GM19099 (cell line): ENCODE measurements around the gene CEP131.

Experiments used
- POLR2A ChIP-seq: IDR thresholded peaks from 3 replicates; pipeline ENCODE4 v1.6.1; 2011; ENCODE audit warnings: low read depth; ENCODE audit not compliant: insufficient read length; ENCODE audit errors: extremely low read depth

Gene CEP131

DNA sequence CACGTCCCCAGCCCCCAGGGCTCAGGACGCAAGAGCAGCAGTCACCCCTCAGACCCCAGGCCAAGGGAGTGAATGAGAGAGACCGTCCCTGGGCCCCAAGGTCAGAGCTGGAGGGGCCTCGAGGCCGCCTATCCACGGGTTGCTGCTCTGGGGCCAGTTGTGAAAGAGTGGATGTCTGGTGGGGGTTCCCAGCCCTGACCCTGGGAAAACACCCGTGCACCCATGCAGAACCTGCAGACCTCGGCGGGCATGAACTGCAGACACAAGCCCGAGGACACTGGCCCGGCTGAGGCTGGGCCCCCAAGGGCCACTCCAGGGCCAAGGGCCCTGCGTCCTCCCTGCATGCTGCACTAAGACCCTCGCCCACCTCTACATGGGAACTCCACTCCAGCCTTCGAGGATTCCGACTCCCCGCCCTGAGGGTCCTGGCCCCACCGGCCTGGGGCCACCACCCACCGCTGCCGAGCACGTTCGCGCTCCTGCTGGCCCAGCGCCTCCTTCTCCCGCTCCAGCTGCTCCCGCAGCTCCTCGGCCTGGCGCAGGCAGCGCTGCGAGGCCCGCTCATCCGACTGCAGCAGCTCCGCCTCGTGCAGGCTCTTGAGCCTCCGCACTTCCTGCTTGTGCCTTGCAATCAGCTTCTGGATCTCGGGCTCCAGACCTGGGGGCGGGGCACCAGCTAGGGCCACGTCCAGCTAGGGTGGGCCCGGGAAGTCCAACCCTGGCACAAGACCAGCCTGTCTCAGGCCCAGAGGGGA lies 29.1 kb downstream of the CEP131 start:
- TF ChIP-seq POLR2A = no peak

DNA sequence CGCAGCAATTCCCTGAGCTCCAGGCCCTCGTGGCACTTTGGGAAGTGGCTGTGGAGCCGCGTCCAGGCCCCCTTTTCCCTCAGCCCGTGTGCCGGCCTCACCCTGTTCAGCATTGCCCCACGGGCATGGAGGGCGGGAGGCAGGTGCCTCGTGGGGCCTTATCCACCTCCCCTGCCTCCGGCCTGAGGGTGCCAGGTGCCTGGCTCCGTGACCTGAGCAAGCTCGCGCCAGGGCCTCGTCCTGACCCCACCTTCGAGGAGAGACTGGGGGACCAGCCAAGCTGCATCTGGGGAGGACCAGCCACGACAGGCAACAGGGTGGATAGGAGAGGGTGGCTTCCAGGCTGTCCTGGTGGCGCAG lies 29.7 kb downstream of the CEP131 start:
- TF ChIP-seq POLR2A = no peak

DNA sequence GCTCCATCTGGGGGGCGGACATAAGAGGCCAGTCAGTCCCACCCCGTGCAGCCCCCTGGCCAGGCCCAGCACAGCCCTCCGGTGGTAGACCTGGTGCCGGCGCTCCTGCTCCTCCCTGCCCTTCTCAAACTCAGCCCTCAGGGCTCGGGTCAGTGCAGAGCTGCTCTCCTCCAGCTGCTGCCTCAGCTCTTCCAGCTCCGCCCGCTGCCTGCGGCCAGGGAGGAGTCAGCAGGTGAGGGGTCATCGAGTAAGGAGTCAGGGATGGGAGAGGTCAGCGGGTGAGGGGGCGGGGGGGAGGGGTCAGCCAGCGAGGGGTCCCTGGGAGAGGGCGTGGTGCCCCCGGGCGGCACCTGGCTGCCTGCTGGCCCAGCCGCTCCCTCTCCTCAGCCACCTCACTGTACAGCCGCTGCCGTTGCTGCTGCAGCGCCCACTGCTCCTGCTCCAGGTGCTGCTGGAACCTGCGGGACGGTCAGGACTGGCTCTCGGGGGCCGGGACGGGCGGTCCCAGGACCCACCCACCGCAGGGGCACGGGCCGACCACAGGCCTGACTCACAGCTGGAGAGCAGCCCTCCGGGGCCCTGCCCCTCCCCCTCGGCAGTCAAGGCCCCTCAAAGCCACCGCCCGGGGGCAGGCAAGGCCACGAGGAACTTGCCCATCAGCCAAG lies 30.2 kb downstream of the CEP131 start:
- TF ChIP-seq POLR2A = no peak

DNA sequence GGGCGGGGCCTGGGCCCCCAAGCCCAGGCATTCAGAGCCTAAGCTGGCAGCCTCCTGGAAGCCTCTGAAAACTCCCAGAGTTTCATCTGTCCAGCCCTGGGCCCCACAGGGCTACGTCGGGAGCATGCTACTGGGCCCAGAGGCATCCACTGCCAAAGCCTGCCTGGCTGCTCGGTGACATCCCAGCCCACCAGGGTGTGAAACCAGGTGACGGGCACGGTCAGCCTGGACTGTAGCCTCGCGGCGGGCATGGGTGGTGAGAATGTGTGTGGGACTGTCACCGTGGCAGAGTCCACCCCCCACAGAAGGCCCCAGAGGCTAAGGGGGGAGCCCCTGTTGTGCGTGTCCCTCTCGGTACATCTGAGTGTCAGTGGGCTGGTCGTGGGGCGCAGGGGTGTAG lies 31.1 kb downstream of the CEP131 start:
- no peak for TF ChIP-seq POLR2A

DNA sequence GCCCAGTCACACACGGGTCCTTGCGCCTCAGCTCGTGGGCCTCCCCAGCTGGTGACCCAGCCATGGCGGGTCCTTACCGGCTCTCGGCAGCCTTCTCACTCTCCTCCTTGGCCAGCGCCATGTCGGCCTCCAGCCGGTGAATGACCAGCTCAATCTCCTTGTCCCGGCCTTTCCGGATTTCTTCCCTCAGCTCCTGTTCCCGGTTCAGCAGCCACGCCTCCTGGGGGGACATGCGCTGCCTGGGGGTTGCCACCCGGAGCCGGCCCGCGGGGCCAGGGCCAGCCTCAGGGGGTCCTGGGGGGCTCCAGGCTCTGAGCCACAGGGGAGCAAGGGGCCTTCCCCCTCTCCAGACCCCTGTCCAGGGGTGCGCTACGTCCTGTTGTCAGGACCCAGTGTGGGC lies 31.6 kb downstream of the CEP131 start:
- TF ChIP-seq POLR2A = no peak

DNA sequence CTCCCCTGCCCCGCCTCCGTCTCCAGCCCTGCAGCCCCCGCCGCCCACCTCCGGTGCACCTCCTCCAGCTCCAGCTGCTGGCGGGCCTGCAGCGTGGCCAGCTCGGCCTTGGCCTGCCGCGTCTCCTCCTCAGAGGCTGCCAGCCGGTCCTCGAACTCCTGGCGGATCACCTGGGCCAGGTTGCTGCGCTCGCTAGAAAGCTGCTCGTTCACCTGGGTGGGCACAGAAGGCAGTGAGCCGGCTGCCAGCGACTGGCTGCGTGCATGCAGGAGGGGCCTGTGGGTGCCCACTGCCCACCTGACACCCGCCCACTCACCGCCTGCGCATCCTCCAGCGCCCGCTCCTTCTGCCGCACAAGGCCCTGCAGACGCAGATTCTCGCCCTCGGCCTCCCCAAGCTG lies 32.2 kb downstream of the CEP131 start:
- TF ChIP-seq POLR2A = no peak

DNA sequence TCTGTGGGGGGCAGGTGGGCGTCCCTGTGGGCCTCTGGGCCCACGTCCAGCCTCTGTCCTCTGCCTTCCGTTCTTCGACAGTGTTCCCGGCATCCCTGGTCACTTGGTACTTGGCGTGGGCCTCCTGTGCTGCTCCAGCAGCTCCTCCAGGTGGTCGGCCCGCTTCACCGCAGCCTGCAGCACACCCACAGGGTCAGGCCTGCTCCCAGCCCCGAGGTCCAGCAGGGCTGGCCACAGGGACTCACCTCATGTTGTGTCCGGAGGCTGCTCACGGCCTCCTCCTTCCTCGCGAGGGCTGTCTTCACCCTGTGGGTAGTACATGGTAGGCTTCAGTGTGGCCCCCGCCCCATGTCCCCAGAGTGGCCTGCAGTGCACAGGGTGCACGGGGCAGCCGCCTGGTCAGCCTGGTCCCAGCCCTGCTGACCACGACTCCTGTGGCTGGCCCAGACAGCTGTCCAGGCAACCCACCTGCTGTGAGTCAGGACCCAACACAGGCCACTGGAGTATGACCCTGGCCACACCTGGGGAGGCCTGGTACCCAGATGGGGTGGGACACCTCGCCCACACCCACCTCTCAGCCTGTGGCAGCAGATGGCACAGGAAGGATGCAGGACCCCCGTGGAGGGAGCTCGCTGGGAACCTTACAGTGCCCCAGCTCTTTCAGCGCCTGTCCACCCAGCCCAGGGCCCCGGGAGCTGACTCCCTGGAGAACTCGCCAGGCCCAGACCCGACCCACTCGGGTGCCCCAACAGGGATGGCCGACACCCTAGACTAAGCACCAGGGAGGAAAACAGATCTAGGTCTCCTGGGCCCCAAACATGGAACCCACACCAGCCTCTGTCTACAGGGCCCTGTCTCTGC lies 32.9 kb downstream of the CEP131 start:
- no peak for TF ChIP-seq POLR2A

DNA sequence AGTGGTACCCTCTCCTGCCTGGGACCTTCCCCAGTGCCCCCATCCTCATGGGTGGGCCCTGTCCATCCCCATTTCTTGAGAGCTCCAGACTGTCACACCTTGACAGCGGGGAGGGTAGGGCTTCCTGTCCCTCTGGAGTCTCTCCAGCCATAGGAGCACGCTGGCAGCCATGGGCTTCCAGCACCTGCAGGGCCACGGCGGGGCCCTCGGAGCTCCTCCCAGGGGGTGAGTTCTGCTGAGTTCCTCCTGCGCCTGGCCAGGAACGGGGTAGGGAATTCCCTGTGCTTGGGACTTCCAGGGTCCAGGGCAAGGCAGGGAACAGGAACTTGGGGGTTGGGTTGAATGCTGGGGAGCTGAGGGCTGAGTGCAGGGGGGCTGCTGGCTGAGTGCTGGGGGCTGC lies 33.7 kb downstream of the CEP131 start:
- TF ChIP-seq POLR2A = no peak

DNA sequence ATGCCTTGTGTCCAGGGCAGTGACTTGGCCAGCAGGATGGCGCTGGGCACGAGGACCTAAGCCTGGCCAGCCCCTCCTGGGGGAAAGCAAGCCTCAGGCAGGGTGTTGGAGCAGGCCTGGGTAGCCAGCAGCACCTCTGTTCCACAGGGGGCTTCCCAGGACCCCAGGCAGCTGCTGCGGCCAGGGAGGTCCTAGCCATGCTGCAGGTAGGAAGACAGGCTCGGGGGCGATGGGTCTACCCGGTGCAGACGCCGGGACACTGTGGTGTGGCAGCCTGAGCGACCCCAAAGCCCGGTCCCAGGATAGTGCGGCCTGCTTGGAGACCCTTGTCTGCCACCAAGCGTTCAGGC lies 34.3 kb downstream of the CEP131 start:
- TF ChIP-seq POLR2A = no peak

DNA sequence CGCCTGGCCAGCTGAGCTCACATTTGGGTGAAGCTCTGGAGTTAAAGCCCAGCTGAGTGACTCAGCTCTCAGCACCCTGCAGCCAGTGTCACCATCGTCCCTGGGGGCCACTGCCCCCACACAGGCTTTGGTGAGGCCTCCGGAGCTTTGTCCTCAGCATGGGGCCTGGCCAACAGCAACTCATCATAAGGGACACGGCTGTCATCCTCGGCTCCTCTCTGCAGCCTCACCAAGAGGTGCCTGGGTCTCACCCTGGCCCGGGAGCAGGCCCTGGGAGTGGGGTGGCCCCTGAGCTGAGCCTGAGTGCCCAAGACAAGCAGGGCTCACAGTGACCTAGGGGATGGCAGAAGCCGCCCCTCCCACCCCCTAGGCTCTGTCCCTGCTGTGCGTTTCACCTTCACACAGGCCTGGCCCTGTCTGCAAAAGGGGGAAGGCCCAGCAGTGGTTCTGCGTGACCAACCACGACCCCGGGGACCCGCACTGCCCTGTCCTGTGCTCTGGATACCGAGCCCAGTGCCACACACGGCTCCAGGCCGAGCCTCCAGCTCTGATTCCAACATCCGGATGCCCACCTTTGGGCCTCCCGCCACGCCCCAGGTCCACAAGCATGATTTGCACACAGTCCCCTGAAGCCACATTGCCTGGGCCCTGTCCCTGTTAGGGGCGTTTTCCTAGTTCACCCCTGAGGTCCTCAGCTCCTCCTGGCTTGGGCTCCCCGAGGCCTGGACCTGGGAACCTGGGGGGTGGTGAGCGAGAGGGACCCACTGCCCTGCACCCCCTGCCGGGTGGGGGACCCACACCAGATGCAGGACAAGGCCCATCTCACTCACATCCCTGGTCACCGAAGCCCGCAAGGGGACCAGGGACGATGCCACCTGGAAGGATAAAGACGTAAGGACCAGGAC lies 34.9 kb downstream of the CEP131 start:
- no peak for TF ChIP-seq POLR2A

DNA sequence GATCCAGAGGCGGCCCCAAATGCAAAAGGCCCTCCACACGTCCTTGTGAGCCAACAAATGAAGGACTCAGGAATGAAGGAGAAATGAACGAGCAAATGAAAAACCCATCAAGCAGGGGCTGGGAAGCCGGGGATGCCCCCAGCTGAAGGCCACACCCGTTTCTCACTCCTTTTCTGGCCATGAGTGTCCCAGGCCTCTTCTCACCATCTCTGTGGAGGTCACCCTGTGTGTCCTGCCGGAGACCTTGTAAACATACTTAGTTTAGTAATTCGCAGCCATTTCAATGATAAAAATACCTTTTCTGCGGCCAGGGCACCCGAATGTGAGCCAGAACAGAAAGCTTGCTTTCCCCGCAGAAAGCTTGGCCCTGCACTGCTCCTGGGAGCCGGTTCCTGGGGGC lies 35.6 kb downstream of the CEP131 start:
- TF ChIP-seq POLR2A = no peak

DNA sequence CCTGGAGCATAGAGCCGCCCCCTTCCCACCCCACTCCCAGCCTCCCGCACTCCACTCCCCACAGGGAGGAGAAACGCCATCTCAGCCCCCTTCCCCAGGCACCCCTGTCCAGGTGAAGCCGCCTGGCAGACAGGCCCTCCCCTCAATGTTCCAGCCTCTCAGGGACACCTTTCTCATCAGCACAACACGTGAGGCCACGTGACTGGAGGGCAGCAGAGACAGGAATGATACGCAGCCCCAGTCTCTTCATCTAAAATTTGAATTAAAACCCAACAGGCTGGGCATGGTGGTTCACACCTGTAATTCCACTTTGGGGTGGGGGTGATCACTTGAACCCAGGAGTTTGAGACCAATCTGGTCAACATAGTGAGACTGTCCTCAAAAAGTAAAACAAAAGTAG lies 36.6 kb downstream of the CEP131 start:
- TF ChIP-seq POLR2A = no peak

DNA sequence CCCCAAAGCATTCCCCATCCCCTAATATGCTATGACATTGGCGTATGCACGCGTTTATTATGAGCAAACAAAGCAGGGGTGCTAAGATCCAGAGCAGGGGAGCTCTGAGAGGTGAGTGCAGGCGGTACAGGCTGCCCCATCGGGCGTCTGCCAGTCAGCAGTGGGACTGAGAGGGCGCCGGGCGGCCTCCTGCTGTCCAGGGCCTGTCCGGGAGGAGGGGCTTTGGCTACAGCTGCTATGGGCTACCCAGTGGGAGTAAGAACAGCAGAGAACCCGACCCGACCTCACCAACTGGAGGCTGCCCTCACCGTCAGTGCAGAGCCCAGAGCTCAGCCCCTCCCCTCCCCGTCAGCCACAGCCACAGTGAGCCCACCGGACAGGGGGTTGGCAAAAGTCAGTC lies 38.2 kb downstream of the CEP131 start:
- TF ChIP-seq POLR2A = no peak

DNA sequence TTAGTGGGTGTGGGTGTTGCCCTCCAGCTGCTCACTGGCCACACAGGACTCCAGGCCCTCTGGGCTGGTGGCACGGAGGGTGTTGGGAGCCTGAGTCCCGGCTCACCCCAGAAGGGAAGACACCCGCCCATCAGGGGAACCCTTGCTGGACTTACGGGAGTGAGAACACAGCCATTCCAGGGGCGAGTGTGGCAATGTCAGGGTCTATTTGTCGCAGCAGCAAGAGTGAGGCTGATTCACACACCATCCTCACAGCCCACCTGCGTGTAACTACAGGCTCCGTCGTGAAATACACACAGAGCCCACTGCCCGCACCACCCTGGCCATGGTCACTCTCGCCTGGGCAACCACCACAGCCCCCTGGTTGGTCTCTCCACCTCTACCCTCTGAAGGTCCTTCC lies 39.0 kb downstream of the CEP131 start:
- no peak for TF ChIP-seq POLR2A

DNA sequence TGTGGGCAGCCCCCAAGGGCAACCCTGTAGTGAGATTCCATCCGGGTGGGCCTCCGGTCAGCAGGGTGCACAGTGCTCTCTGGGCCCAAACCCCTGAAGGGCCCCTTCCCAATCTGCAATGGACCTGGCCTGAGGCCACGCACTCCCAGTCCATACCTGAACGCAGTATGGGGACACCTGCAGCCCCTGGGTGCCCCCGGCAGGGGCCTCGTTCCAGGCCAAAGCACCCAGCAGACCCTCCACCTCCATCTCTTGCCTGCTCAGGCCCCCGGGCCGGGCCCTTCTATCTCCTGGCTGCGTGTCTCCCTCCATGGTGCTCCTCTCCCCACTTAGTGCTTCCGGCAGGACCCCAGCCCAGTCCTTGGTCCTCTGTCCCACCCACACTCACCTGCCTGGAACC lies 39.4 kb downstream of the CEP131 start:
- TF ChIP-seq POLR2A = no peak

DNA sequence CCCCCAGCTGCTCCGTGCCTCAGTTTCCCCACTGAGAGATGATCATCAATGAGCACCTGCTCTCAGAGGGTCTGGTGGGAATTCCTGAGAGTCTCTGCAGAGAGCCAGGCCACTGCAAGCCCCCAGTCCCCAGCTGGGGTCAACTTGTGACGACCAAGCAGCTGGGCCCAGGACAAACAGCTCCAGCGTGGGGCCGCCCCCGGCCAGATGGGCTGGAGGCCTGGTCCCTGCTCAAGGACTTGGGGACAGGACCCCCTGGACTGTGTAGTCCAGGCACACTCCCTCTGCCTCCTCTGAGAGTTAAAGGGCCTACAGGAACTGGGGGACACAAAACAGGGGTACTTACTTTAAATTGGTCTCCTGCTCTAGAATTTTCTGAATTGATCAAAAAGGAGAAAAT lies 40.2 kb downstream of the CEP131 start:
- no peak for TF ChIP-seq POLR2A

DNA sequence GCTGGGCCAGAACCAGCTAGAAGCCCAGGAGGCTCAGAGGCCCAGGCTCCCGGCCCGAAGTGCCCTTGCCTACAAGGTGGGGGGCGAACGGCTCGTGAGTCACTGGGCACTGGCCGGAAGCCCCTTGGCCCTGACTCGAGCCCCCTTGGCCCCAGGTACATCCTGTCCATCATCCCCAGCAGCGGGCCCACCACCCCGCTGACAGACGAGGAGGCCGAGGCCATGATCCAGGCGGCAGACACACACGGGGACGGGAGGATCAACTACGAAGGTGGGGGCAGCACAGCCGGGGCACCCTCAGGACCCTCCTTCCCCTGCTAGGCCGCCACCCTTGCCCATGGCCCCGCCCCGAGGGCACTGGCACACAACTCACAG lies 41.0 kb downstream of the CEP131 start:
- no peak for TF ChIP-seq POLR2A
